Muscle of back (tissue), 13 donors: ENCODE data around the gene ARHGAP32. TPM values are rescaled to one million over a fixed set of nuclear protein-coding genes. Genes with fewer than 3 reads are reported as not detected.
A peak's percentile ranks its signal among the peaks of the same experiment; 100 is the strongest.

Experiments
- DNase-seq, 3 donors: peaks; one replicate each; pipeline versions ENCODE4 v3.0.0 to v3.0.0-alpha.2; 2013
- long read RNA-seq, 9 donors: transcript quantifications; one replicate each; lab custom pipeline, GENCODE V29; 2026
- polyA plus RNA-seq, 10 donors: library from polyadenylated mRNA; unstranded; fragments of 120-200 nt; gene quantifications; one replicate each; pipeline ENCODE4 v1.2.1, GENCODE V29; 2013; ENCODE audit not compliant: insufficient read length in 10 of 10

The ARHGAP32 gene
- 10 to 100 TPM in 6 of 10 donors, 1 to 10 TPM in 4; 8.1 to 16.6 (median 12.8) TPM for polyA plus RNA-seq
- long read RNA-seq, donor 1 = 0 reads
- long read RNA-seq, donor 2 = 0 reads
- long read RNA-seq, donor 3 = 0 reads
- long read RNA-seq, donor 4 = 0 reads
- long read RNA-seq, donor 5 = 0 reads
- long read RNA-seq, donor 6 = 0 reads
- long read RNA-seq, donor 7, partial matches to known transcripts = 5 of 5 reads
- long read RNA-seq, donor 7, other reads (novel, unspliced or antisense) = 0 of 5 reads
- long read RNA-seq, donor 8 = 0 reads
- long read RNA-seq, donor 9 = 0 reads

GRCh38 chr11:129192150-129192549 lies at the start of gene ARHGAP32:
Gene ARHGAP32 (minus strand): TSS chr11:129192325. CDS start chr11:129192198, 127 bp downstream.
- no peak for DNase-seq

- DNase-seq = no peak
These were observed 47.1 kb upstream of the ARHGAP32 start for GRCh38 chr11:129239207-129239606.

- DNase-seq = no peak
These were observed 45.9 kb upstream of the ARHGAP32 start for GRCh38 chr11:129237880-129238638.

GRCh38 chr11:129237456-129237855 lies 45.3 kb upstream of the ARHGAP32 start:
- no peak for DNase-seq

- DNase-seq = no peak
These were observed 44.7 kb upstream of the ARHGAP32 start for GRCh38 chr11:129236850-129237249.

GRCh38 chr11:129234978-129235377 lies 42.9 kb upstream of the ARHGAP32 start:
- no peak for DNase-seq

GRCh38 chr11:129230006-129230405 lies 37.9 kb upstream of the ARHGAP32 start:
- DNase-seq = no peak

GRCh38 chr11:129226207-129226798 lies 34.2 kb upstream of the ARHGAP32 start:
- no peak for DNase-seq

GRCh38 chr11:129225190-129225589 lies 33.1 kb upstream of the ARHGAP32 start:
- no peak for DNase-seq

- no peak for DNase-seq
These were observed 32.4 kb upstream of the ARHGAP32 start for GRCh38 chr11:129224538-129224937.

GRCh38 chr11:129223701-129224149 lies 31.6 kb upstream of the ARHGAP32 start:
- peak in 1 of 3 donors; percentile 34 for DNase-seq

GRCh38 chr11:129223260-129223659 lies 31.1 kb upstream of the ARHGAP32 start:
- DNase-seq = peak in 1 of 3 donors; percentile 20

- DNase-seq = no peak
These were observed 30.0 kb upstream of the ARHGAP32 start for GRCh38 chr11:129222158-129222557.

GRCh38 chr11:129215506-129216245 lies 23.6 kb upstream of the ARHGAP32 start:
- DNase-seq = no peak

GRCh38 chr11:129214710-129215295 lies 22.7 kb upstream of the ARHGAP32 start:
- no peak for DNase-seq

- no peak for DNase-seq
These were observed 21.1 kb upstream of the ARHGAP32 start for GRCh38 chr11:129213261-129213660.

- no peak for DNase-seq
These were observed 19.3 kb upstream of the ARHGAP32 start for GRCh38 chr11:129211397-129211796.

- DNase-seq = no peak
These were observed 18.7 kb upstream of the ARHGAP32 start for GRCh38 chr11:129210831-129211181.

- DNase-seq = no peak
These were observed 18.0 kb upstream of the ARHGAP32 start for GRCh38 chr11:129209891-129210830.

- no peak for DNase-seq
These were observed 16.7 kb upstream of the ARHGAP32 start for GRCh38 chr11:129208863-129209262.
